Thyroid gland (tissue), 4 donors: Measurements from ENCODE around the gene ILKAP. TPM values are rescaled to one million over a fixed set of nuclear protein-coding genes. Genes with fewer than 3 reads are reported as not detected.

ENCODE experiments used
- DNase-seq, 2 donors: peaks; one replicate each; pipeline ENCODE4 v3.0.0-alpha.2; 2019
- H3K27ac ChIP-seq, 3 donors: fragments of 200-600 bp; sonication (generic); 1 replicate in 2 of 3; 2 replicates in 1 of 3; pipeline ENCODE4 v1.5.1; 2016 to 2019; ENCODE audit warnings: mild to moderate bottlenecking in 1 of 3, moderate library complexity in 1 of 3
- H3K27me3 ChIP-seq: fragments of 200-600 bp; sonication (generic); one replicate; pipeline ENCODE4 v1.5.1; 2019
- H3K36me3 ChIP-seq, 2 donors: fragments of 200-600 bp; sonication (generic); one replicate each; pipeline ENCODE4 v1.5.1; 2016 to 2019
- H3K4me1 ChIP-seq, 2 donors: fragments of 200-600 bp; sonication (generic); one replicate each; pipeline ENCODE4 v1.5.1; 2017 to 2019
- H3K4me3 ChIP-seq, 3 donors: fragments of 200-600 bp; sonication (generic); replicated peaks in 1 of 3; 1 replicate in 2 of 3; 2 replicates in 1 of 3; pipeline ENCODE4 v1.5.1; 2016; ENCODE audit warnings: mild to moderate bottlenecking in 1 of 3
- H3K9me3 ChIP-seq: fragments of 200-600 bp; sonication (generic); one replicate; pipeline ENCODE4 v1.5.1; 2017
- CTCF ChIP-seq, 6 experiments: fragments of 200-600 bp in 3 of 6; fragments of 450-650 bp in 3 of 6; sonication (generic) in 3 of 6; IDR thresholded peaks; one replicate each; pipeline ENCODE4 v1.5.1; 2016 to 2019; ENCODE audit warnings: antibody characterized with exemption in 6 of 6, mild to moderate bottlenecking in 2 of 6, inconsistent platforms in 1 of 6, moderate library complexity in 1 of 6
- POLR2A ChIP-seq, 2 donors: fragments of 450-650 bp; IDR thresholded peaks; one replicate each; pipeline ENCODE4 v1.6.1; 2017; ENCODE audit warnings: antibody characterized with exemption in 2 of 2, mild to moderate bottlenecking in 2 of 2, moderate library complexity in 1 of 2
- WGBS, 2 donors: methylation state at CpG; one replicate each; pipeline ENCODE4 v1.1.5; 2017; 5-methylcytosine and 5-hydroxymethylcytosine counted together
- intact Hi-C: fragments of 100-400 bp; cut with DNase I; formaldehyde crosslinking; loops from one replicate; pipeline ENCODE4 v1.15.1; 2023
- total RNA-seq, 4 donors: library from RNA; depleted of rRNA; stranded (reverse); fragments of >200 nt; gene quantifications; one replicate each; pipeline ENCODE4 v1.2.3, GENCODE V29; 2016

ILKAP gene
- total RNA-seq, 4 donors from 2014 or later = 33.4 to 52.0 (median 41.0) TPM

- Histone ChIP-seq H3K4me1 (peaks cover 0 to 5% of the 10 kb centered on the region in 2 donors), H3K9me3 (no peaks in the 10 kb centered on the region), H3K36me3 (no peaks in the 10 kb centered on the region), H3K4me3 (no peak overlapping the region), H3K27me3 (no peaks in the 10 kb centered on the region), H3K27ac (no peak overlapping the region)
- TF ChIP-seq CTCF (IDR thresholded peaks at IDR 0.05) (no peak), POLR2A (IDR thresholded peaks at IDR 0.05) (no peak)
- intact Hi-C loops = no loop called here
- 88% methylated on average over 13 to 16 of the region's 20 CpGs for WGBS, 2 donors
- DNase-seq = no peak
These were observed 78.2 kb downstream of the ILKAP start for GRCh38 chr2:238125127-238125885.

- no peaks in the 10 kb centered on the region for H3K9me3 ChIP-seq
- no peak overlapping the region for H3K27ac ChIP-seq
- peaks cover 0 to 5% of the 10 kb centered on the region in 2 donors for H3K4me1 ChIP-seq
- no peaks in the 10 kb centered on the region for H3K27me3 ChIP-seq
- DNase-seq = no peak
- TF ChIP-seq POLR2A (IDR thresholded peaks at IDR 0.05) (no peak), CTCF (IDR thresholded peaks at IDR 0.05) (no peak)
- H3K4me3 ChIP-seq = no peak overlapping the region
- intact Hi-C loops = no loop called here
- WGBS, 2 donors = 85 to 87% methylated on average over 18 to 19 of the region's 19 CpGs
- H3K36me3 ChIP-seq = no peaks in the 10 kb centered on the region
These were observed 78.9 kb downstream of the ILKAP start for GRCh38 chr2:238124488-238125126.

GRCh38 chr2:238123991-238124470 lies 79.5 kb downstream of the ILKAP start:
- no peak overlapping the region for H3K27ac ChIP-seq
- no peaks in the 10 kb centered on the region for H3K27me3 ChIP-seq
- WGBS, 2 donors = 71 to 78% methylated on average over 12 to 14 of the region's 14 CpGs
- H3K9me3 ChIP-seq = no peaks in the 10 kb centered on the region
- H3K36me3 ChIP-seq = no peaks in the 10 kb centered on the region
- TF ChIP-seq POLR2A (IDR thresholded peaks at IDR 0.05) (no peak), CTCF (IDR thresholded peaks at IDR 0.05) (no peak)
- DNase-seq = no peak
- H3K4me3 ChIP-seq = no peak overlapping the region
- intact Hi-C loops = no loop called here
- peaks cover 0 to 5% of the 10 kb centered on the region in 2 donors for H3K4me1 ChIP-seq

- Histone ChIP-seq H3K27me3 (no peaks in the 10 kb centered on the region), H3K4me1 (peaks cover 0 to 5% of the 10 kb centered on the region in 2 donors), H3K4me3 (no peak overlapping the region), H3K9me3 (no peaks in the 10 kb centered on the region), H3K27ac (no peak overlapping the region), H3K36me3 (no peaks in the 10 kb centered on the region)
- TF ChIP-seq POLR2A (IDR thresholded peaks at IDR 0.05) = no peak
- no peak for TF ChIP-seq CTCF (IDR thresholded peaks at IDR 0.05)
- intact Hi-C loops = no loop called here
- DNase-seq = no peak
- WGBS, 2 donors = 70 to 91% methylated on average over 11 to 13 of the region's 22 CpGs
These were observed 80.1 kb downstream of the ILKAP start for GRCh38 chr2:238123218-238123971.
